Measurements from ENCODE around the gene RBP7.

RBP7 gene

DNA sequence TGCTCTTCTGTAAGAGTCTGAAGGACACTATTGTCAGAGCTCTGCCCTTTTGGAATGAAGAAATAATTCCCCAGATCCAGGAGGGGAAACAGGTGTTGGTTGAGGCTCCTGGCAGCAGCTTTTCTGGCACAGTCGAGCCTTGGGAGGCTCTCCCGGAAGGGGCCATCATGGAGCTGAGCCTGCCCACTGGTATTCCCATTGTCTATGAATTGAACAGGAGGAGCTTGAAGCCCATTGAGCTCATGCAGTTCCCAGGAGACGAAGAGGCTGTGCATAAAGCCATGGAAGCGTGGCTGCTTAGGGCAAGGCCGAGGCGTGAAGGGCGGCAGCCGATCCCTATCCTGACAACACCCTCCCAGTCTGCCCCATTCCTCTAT lies 62.3 kb downstream of the RBP7 start:
- H3K4me3 ChIP-seq (ENCODE audit: low read depth, low read length) = no peak overlapping the region
- TF ChIP-seq, protein P1, sequence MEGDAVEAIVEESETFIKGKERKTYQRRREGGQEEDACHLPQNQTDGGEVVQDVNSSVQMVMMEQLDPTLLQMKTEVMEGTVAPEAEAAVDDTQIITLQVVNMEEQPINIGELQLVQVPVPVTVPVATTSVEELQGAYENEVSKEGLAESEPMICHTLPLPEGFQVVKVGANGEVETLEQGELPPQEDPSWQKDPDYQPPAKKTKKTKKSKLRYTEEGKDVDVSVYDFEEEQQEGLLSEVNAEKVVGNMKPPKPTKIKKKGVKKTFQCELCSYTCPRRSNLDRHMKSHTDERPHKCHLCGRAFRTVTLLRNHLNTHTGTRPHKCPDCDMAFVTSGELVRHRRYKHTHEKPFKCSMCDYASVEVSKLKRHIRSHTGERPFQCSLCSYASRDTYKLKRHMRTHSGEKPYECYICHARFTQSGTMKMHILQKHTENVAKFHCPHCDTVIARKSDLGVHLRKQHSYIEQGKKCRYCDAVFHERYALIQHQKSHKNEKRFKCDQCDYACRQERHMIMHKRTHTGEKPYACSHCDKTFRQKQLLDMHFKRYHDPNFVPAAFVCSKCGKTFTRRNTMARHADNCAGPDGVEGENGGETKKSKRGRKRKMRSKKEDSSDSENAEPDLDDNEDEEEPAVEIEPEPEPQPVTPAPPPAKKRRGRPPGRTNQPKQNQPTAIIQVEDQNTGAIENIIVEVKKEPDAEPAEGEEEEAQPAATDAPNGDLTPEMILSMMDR (IDR thresholded peaks at IDR 0.05; ENCODE audit: low read depth, low read length) = no peak

DNA sequence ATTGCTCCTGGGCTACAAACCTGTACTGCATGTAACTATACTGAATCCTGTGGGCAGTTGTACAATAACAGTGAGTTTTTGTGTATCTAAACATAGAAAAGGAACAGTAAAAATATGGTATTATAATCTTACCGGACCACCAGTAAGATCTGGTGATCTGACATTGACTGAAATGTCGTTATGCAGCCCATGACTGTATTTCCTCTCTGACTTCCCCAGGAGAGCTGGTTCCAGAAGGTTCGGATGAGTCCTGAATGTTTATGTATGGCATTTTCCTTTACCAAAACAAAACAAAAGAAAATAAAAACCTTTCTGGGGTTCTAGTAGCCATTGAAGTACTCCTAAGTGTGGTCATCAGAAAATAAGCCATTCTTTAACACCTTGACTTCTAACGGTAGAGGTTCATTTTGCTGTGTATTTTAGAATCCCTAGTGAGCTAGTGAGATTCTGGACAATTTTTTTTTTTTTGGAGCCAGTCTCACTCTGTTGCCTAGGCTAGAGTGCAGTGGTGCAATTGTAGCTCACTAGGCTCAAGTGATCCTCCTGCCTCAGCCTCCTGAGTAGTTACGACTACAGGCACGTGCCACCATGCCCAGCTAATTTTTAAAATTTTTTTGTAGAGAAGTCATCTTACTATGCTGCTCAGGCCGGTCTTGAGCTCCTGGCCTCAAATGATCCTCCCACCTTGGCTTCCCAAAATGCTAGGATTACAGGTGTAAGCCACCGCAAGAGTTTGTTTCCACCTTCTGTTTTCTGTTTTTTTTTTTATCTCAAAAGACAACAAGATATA lies 63.5 kb downstream of the RBP7 start:
- TF ChIP-seq, protein P1 (IDR thresholded peaks at IDR 0.05; ENCODE audit: low read depth, low read length) = no peak
- H3K4me3 ChIP-seq (ENCODE audit: low read depth, low read length) = no peak overlapping the region

GRCh38 chr1:10061276-10061675 lies 64.2 kb downstream of the RBP7 start:
- H3K4me3 ChIP-seq (ENCODE audit: low read depth, low read length) = no peak overlapping the region
- TF ChIP-seq, protein P1 (IDR thresholded peaks at IDR 0.05; ENCODE audit: low read depth, low read length) = no peak

- H3K4me3 ChIP-seq (ENCODE audit: low read depth, low read length) = no peak overlapping the region
- TF ChIP-seq, protein P1 (IDR thresholded peaks at IDR 0.05; ENCODE audit: low read depth, low read length) = no peak
These were observed 66.8 kb downstream of the RBP7 start for GRCh38 chr1:10063878-10064277.

- TF ChIP-seq, protein P1 (IDR thresholded peaks at IDR 0.05; ENCODE audit: low read depth, low read length) = no peak
- no peak overlapping the region for H3K4me3 ChIP-seq (ENCODE audit: low read depth, low read length)
These were observed 67.7 kb downstream of the RBP7 start for GRCh38 chr1:10064416-10065343.

GRCh38 chr1:10065344-10065685 lies 68.3 kb downstream of the RBP7 start:
- no peak overlapping the region for H3K4me3 ChIP-seq (ENCODE audit: low read depth, low read length)
- TF ChIP-seq, protein P1 (IDR thresholded peaks at IDR 0.05; ENCODE audit: low read depth, low read length) = no peak
